Measurements from ENCODE around the gene SRBD1.

DNA sequence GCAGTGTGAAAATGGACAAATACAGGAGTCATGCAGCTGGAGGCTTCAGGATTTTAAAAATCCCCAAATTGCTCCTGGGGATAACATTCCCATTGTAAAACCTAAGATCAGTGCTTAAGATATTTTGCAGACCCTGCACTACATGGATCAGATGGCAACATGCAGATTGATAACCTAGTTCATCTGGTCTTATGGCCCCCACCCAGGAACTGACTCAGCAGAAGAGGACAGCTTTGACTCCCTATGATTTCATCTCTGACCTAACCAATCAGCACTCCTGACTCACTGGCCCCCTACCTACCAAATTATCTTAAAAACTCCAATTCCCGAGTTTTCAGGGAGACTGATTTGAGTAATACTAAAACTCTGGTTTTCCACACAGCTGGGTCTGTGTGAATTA is 20.0 kb downstream of the SRBD1 start:
- TF ChIP-seq POLR2A (IDR thresholded peaks at IDR 0.05) = no peak
- TF ChIP-seq, protein P1, sequence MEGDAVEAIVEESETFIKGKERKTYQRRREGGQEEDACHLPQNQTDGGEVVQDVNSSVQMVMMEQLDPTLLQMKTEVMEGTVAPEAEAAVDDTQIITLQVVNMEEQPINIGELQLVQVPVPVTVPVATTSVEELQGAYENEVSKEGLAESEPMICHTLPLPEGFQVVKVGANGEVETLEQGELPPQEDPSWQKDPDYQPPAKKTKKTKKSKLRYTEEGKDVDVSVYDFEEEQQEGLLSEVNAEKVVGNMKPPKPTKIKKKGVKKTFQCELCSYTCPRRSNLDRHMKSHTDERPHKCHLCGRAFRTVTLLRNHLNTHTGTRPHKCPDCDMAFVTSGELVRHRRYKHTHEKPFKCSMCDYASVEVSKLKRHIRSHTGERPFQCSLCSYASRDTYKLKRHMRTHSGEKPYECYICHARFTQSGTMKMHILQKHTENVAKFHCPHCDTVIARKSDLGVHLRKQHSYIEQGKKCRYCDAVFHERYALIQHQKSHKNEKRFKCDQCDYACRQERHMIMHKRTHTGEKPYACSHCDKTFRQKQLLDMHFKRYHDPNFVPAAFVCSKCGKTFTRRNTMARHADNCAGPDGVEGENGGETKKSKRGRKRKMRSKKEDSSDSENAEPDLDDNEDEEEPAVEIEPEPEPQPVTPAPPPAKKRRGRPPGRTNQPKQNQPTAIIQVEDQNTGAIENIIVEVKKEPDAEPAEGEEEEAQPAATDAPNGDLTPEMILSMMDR (IDR thresholded peaks at IDR 0.05) = no peak
